SIG-M5 treated with dmso at 0.1 percent for 504 hours (cell line): ENCODE data around the gene JMJD1C.
A peak's percentile ranks its signal among the peaks of the same experiment; 100 is the strongest.

Experiments
- DNase-seq: peaks from one replicate; lab custom pipeline; 2025; ENCODE audit not compliant: unreplicated experiment; lab: John Stamatoyannopoulos, UW

JMJD1C gene

DNA sequence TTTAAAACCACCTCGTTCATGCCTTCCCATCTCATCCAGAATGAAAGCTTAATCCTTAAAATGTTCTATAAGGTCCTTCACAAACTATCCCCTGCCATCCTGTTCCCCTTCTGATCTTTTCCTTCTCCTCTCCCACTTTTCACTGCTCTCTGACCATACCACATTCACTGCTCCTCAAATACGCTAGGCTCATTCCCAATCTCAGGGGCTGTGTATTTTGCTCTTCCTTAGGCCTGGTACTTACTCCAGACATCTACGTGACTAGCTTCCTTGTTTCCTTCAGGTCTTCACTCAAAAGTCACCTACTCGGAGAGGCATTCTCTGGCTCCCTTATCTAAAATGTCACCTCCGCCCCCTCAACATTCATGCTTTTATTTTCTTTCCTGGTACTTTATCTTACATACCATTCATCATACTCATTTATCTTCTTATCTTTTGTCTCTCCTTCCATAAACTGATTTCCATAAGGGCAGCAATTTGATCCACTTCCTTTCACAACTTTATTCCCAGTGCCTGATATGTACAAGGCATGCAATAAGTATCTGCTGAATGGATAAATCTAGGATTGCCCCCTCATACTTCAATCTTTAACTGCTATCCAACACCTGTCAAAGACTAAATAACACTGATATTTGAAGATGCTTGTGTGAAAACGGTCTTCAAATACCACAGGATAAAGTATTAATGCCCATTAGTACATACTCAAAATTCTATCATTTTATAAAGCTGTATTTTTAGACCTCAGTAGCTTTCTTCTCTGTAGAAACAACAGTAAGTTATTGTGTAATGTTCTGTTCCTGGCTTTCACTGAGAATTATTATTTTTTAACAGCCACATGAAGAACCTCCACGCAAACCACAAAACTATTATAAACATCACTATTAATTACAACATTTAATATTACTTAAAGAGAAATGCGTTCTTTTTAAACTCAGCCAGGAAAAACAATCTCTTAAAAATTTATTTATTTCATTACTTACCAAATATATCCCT, 27.0 kb downstream of the JMJD1C start:
- no peak for DNase-seq

DNA sequence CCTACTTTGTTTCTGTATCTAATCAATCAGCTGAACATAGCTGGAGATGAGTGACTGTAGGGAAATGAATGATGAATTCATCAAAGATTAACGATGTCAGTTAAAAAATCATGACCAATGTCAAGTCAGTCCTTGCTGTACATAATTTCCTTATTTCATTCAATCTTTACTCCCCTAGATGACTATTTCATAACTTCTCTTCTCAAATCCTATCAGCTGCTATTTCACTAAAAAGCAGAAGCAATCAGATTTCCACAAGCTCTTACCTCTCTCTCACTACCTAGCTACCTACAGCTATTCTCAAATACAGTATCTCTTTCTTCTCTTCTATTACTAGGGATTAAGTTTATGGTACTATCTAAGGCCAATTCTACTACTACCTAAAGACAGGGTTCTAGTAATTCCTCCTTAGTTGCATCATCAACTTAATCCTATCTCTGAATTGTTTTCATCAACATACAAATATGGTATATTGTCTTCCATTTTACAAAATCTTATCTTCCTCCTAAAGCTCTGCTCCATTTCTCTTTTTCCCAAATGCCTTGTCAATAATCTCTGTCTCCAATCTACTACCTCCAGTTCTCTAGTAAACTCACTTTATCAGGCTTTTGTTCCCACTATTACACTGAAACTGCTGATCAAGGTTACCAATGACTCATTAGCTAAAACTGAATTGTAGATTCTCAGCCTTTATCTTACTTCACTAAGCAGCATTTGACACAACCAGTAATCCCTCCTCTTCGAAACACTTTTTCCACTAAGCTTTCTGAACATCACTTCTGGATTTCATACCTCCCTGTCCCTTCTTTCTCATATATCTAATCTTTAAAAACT, 28.4 kb downstream of the JMJD1C start:
- DNase-seq: peak; percentile 10

GRCh38 chr10:63436225-63436624, 29.6 kb downstream of the JMJD1C start:
- DNase-seq: no peak

- DNase-seq: no peak
These were observed 30.6 kb downstream of the JMJD1C start for GRCh38 chr10:63434866-63435854.

DNA sequence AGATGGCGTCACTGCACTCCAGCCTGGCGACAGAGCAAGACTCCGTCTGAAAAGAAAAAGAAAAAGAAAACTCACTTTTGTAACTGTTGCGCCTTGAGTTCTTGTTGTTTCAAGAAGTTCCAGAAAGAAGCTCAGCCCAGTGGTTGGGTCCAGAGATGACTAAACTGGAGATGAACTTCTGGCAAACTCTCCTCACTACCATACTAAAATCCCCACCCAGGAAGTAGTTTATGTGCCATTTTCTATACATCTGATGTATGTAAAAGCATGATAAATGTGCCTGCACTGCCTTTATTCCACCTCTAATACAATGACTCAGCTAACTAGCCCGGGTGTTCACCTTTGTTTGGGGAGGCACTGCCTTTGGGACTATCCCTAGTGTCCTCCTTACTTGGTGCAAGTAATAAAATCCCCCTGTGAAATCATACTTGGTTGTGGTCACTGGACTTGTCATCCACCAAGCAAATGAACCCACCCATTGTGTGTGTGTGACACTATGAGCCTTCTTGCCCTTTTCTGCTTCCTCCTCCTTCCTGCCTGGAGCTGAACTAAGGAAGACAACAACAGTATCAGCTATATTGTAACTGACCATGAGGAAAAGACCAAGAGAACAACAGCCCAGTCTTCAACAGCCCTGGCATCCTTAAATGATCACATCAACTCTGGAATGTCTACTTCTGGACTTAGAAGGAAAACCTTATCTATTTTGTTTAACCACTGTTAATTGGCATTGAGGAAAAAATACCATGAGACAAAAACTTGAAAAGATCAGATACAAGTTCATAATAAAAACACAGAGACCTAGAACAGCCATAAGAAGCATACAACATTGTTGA, 33.6 kb downstream of the JMJD1C start:
- DNase-seq: no peak

GRCh38 chr10:63430999-63431356, 34.8 kb downstream of the JMJD1C start:
- no peak for DNase-seq

GRCh38 chr10:63430091-63430998, 35.4 kb downstream of the JMJD1C start:
- DNase-seq: peak; percentile 64

- no peak for DNase-seq
These were observed 36.5 kb downstream of the JMJD1C start for GRCh38 chr10:63429281-63429680.

DNA sequence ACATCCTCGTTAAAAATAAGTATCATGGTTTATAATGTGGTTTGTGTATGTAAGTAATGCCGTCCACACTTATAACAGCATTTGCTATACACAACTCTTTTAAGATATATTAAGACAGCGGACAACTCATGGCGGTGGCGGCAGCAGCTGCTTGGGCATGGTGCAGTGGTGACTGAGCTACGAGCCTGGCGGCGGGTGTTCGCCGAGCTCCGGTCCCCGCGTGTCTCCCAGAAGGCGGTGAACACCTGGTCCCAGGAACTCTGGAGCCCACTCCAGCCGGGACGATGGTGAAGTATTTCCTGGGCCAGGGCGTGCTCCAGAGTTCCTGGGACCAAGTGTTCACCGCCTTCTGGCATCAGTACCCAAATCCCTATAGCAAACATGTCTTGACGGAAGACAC, 38.8 kb downstream of the JMJD1C start:
- no peak for DNase-seq

DNA sequence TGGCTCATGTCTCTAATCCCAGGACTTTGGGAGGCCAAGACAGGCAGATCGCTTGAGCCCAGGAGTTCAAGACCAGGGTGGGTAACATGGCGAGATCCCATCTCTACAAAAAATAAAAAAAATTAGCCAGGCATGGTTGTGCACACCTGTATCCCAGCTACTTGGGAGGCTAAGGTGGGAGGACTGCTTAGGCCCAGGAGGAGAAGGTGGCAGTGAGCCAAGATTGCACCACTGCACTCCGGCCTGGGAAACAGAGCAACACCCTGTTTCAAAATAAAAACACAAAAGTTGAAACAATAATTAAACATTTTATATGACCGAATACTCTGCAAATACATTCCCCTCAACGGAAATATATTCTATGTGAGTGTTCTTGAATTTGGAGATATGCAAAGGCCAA, 40.3 kb downstream of the JMJD1C start:
- DNase-seq: no peak

- DNase-seq: no peak
These were observed 41.2 kb downstream of the JMJD1C start for GRCh38 chr10:63424576-63424975.

GRCh38 chr10:63423494-63423893, 42.3 kb downstream of the JMJD1C start:
- DNase-seq: no peak

- DNase-seq: peak; percentile 86
These were observed 44.2 kb downstream of the JMJD1C start for GRCh38 chr10:63421591-63421990.

DNA sequence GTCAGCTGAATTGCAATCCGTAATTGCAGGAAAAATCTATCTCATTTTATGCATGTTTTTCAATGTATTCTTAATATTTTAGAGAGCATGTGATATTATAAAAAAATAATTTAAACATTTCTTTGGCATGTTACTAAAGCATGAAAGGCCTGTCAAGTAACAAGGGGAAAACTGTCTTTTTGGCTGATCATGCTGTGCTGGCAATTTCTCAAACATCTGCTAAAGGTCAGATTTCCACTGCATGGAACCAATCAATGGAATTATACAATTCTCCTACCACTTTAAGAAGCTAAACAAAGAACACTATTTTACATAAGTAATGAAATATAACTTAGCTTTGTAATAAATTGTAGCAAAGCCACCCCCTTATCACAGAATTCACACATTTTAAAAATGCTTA, 49.4 kb downstream of the JMJD1C start:
- DNase-seq: no peak

DNA sequence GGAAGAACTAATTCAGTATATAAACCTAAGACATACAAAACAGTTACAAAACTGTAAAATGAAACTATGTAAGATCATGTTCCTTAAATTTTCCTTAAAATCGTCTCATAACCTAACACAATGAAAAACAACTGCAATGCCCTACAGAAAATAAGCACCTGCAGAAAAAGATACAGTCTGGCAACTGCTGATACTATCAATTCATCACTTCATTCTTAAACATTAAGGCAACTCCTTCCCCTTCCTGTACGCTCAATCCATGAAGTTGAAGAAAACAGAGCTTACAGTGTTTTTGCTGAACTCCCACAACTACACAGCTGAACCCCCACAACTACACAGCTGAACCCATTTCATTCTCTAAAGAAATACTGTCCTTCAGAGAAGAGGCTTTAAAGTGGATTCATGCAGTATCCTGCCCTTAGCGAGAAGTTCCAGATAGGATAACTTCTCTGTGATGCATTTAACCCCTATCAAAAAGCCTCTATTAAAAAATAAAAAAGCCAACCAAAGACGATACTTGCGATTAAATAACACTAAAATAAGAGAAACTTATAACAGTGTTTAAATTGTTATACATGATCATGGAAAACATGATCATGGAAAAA, 50.0 kb downstream of the JMJD1C start:
- DNase-seq: no peak

GRCh38 chr10:63414481-63415260, 51.1 kb downstream of the JMJD1C start:
- DNase-seq: no peak

GRCh38 chr10:63413429-63413828, 52.3 kb downstream of the JMJD1C start:
- DNase-seq: no peak

GRCh38 chr10:63412304-63412703, 53.5 kb downstream of the JMJD1C start:
- DNase-seq: no peak
